Body of pancreas (tissue), 4 donors: ENCODE measurements around the gene FLNC.

Experiments
- POLR2A ChIP-seq, 3 donors: fragments of 450-650 bp; IDR thresholded peaks; one replicate each; pipeline ENCODE4 v1.6.1; 2016; ENCODE audit warnings: antibody characterized with exemption in 3 of 3, mild to moderate bottlenecking in 2 of 3
- TF ChIP-seq, protein P1 (sequence below), 7 experiments: fragments of 450-650 bp in 4 of 7; fragments of 200-600 bp in 3 of 7; sonication (generic) in 3 of 7; IDR thresholded peaks; one replicate each; pipeline ENCODE4 v1.5.1; 2016 to 2019; ENCODE audit warnings: antibody characterized with exemption in 7 of 7

- no peak for TF ChIP-seq POLR2A (IDR thresholded peaks at IDR 0.05)
- TF ChIP-seq, protein P1, sequence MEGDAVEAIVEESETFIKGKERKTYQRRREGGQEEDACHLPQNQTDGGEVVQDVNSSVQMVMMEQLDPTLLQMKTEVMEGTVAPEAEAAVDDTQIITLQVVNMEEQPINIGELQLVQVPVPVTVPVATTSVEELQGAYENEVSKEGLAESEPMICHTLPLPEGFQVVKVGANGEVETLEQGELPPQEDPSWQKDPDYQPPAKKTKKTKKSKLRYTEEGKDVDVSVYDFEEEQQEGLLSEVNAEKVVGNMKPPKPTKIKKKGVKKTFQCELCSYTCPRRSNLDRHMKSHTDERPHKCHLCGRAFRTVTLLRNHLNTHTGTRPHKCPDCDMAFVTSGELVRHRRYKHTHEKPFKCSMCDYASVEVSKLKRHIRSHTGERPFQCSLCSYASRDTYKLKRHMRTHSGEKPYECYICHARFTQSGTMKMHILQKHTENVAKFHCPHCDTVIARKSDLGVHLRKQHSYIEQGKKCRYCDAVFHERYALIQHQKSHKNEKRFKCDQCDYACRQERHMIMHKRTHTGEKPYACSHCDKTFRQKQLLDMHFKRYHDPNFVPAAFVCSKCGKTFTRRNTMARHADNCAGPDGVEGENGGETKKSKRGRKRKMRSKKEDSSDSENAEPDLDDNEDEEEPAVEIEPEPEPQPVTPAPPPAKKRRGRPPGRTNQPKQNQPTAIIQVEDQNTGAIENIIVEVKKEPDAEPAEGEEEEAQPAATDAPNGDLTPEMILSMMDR (IDR thresholded peaks at IDR 0.05) = no peak
Measured at GRCh38 chr7:128877756-128878120, 47.5 kb downstream of the FLNC start.
